DND-41 (cell line): ENCODE measurements around the gene FIGNL2.

Experiments used
- CTCF ChIP-seq: IDR thresholded peaks from 2 replicates; pipeline ENCODE4 v1.5.1; 2012; ENCODE audit warnings: borderline replicate concordance, low read length, moderate library complexity, mild to moderate bottlenecking; ENCODE audit not compliant: poor library complexity, severe bottlenecking; ENCODE audit errors: extremely low read depth
- EZH2 ChIP-seq: IDR thresholded peaks from 3 replicates; pipeline ENCODE4 v1.6.1; 2012; ENCODE audit warnings: borderline replicate concordance, low read depth, mild to moderate bottlenecking, moderate library complexity, low read length, inconsistent platforms; ENCODE audit not compliant: severe bottlenecking

DNA sequence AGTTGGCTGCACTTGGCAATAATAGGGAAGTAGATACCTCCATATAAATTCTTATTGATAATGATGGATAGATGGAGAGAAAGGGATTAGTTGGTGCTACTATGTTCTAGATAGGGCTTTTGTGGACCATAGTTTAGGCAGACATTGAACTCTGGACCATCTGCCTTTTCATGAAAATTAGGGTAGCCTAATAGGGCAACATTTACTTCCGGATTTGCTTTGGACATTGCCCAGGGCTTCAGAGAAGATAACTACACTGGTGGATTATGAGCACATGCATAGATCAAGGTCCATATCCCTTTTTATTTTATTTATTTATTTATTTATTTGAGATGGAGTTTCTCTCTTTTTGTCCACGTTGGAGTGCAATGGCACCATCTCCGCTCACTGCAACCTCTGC, 70.5 kb downstream of the FIGNL2 start:
- TF ChIP-seq CTCF, result no peak
- no peak for TF ChIP-seq EZH2
